ENCODE data around the gene SYNDIG1.

- TF ChIP-seq NFRKB (IDR thresholded peaks at IDR 0.05) (no peak), ELF4 (IDR thresholded peaks at IDR 0.05) (no peak), HDGF (IDR thresholded peaks at IDR 0.05; ENCODE audit: borderline replicate concordance) (no peak), SUZ12 (IDR thresholded peaks at IDR 0.05) (no peak)
These were observed 149.3 kb downstream of the SYNDIG1 start for GRCh38 chr20:24618739-24619138.
